Measurements from ENCODE around the gene MFAP3.

MFAP3 gene

DNA sequence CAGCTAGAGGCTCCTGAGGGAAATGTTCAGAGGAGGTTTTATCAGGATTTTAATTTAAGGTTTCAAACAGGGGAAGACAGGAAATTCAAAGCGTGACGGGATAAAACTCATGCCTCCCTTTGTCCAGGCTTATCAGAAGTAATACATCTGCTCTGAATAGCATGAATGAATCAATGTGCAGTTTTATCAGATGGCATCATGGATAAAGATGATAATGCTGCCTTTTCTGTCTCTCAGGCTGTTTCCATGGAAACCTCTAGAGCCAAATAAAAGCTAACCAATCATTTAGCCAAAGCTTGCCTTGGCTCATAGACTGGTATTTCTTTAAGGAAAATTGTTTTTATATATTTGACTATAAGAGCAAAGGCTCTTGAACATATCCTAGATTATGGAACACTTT is 16.4 kb downstream of the MFAP3 start:
- TF ChIP-seq FOXM1 (IDR thresholded peaks at IDR 0.05; ENCODE audit: borderline replicate concordance, low read depth), result no peak
- TF ChIP-seq, protein P1, sequence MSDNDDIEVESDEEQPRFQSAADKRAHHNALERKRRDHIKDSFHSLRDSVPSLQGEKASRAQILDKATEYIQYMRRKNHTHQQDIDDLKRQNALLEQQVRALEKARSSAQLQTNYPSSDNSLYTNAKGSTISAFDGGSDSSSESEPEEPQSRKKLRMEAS (IDR thresholded peaks at IDR 0.05), result no peak
- TF ChIP-seq ZBTB7A (IDR thresholded peaks at IDR 0.05; ENCODE audit: low read depth), result no peak
- no peak for TF ChIP-seq CREB1 (IDR thresholded peaks at IDR 0.05; ENCODE audit: low read depth)
- no peak for TF ChIP-seq EP300 (IDR thresholded peaks at IDR 0.05; ENCODE audit: borderline replicate concordance)

DNA sequence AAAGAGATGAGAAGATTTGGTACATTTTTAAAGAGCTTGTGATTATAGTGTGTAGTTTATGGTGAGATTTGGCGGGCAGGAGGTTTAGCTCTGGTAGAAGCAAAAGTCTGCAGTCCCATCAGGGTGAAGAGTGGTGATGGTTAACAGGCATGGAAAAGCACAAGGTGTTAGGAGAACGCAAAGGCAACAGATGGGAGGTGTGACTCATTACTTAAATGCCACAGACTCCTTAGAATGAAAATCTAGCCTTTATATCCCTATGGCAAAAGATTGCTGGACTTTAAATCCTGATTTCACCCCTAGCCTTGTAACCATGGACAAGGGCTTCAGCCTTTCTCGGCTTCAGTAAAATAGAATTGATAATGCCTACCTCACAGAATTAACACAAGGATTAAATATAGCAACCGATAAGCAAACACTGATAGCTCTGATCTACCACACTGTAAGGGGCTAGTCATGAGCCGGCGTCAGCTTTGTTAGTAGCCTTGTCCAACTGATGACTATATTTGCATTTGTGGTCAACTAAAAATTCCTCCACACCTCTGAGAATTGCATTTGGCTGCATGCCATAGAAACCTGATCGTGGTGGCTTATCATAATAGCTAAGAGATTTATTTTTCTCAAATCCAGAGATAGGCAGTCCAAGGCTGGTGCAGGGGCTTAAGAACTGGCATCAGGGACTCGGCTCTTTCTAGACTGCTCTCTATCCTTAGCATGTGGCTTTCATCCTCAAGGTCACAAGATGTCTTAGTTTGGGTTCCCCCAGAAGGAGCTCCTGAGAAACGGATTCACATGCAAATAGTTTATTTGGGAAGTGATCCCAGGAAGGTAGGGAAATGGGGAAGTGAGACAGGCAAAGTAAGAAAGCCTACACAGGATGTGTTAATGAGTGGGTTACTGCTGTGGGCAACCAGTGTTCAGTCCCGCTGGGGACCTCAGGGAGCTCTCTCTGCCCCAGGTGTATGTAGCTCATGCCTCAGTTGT is 19.6 kb downstream of the MFAP3 start:
- TF ChIP-seq CREB1 (IDR thresholded peaks at IDR 0.05; ENCODE audit: low read depth) (no peak), TCF12 (IDR thresholded peaks at IDR 0.05; ENCODE audit: low read depth) (no peak), TAF1 (IDR thresholded peaks at IDR 0.05; ENCODE audit: low read depth) (no peak), EGR1 (IDR thresholded peaks at IDR 0.05) (no peak), CEBPB (IDR thresholded peaks at IDR 0.05) (no peak), RAD21 (IDR thresholded peaks at IDR 0.05; ENCODE audit: low read depth) (no peak), TEAD4 (IDR thresholded peaks at IDR 0.05) (no peak), EP300 (IDR thresholded peaks at IDR 0.05; ENCODE audit: borderline replicate concordance) (no peak), YY1 (IDR thresholded peaks at IDR 0.05; ENCODE audit: low read depth) (no peak)
- TF ChIP-seq, protein P2, sequence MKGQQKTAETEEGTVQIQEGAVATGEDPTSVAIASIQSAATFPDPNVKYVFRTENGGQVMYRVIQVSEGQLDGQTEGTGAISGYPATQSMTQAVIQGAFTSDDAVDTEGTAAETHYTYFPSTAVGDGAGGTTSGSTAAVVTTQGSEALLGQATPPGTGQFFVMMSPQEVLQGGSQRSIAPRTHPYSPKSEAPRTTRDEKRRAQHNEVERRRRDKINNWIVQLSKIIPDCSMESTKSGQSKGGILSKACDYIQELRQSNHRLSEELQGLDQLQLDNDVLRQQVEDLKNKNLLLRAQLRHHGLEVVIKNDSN (IDR thresholded peaks at IDR 0.05), result no peak

DNA sequence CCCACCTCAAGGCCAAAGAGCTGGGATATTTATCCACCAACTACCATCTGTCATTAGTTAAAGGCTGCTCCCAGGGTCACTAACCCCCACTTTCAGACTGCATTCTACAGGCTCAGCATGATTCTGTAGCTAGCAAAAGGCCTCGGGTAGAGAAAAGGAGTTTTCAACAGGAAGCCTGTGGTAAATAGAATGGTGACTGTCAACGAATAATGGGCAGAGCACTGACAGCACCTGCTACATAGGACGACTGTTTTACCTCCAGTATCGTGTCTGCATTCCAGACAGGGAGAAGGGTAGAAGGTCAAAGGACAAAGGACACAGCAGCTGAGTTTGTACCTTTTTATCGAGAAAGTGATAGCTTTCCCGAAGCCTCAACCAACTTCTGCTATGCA is 20.3 kb downstream of the MFAP3 start:
- TF ChIP-seq TEAD4 (IDR thresholded peaks at IDR 0.05) (no peak), CREB1 (IDR thresholded peaks at IDR 0.05; ENCODE audit: low read depth) (no peak), YY1 (IDR thresholded peaks at IDR 0.05; ENCODE audit: low read depth) (no peak), NFIC (IDR thresholded peaks at IDR 0.05) (no peak)
- TF ChIP-seq, protein P1 (IDR thresholded peaks at IDR 0.05), result no peak
- TF ChIP-seq, protein P2 (IDR thresholded peaks at IDR 0.05), result no peak

DNA sequence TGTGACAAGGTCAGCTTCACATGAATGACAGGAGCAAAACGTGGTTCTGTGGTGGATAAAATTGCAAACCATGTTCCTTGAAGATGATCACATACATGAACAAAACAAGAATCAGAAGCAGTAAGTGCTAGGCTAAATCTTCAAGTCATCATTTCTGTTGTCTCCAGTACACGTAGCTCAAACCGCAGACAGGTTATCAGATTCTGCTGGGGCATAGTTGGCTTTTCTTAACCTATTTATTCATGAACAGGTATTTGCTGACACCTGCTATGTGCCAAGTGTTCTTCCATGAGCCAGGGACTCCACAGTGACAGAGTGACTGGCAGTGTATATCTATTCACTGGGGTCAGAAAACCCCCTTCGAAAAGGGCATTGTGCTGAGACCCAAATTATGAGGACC is 20.8 kb downstream of the MFAP3 start:
- TF ChIP-seq, protein P1 (IDR thresholded peaks at IDR 0.05), result no peak
- no peak for TF ChIP-seq NFIC (IDR thresholded peaks at IDR 0.05)
- TF ChIP-seq EGR1 (IDR thresholded peaks at IDR 0.05), result no peak
- TF ChIP-seq, protein P2 (IDR thresholded peaks at IDR 0.05), result no peak
- TF ChIP-seq ZBTB7A (IDR thresholded peaks at IDR 0.05; ENCODE audit: low read depth), result no peak
- TF ChIP-seq FOXM1 (IDR thresholded peaks at IDR 0.05; ENCODE audit: borderline replicate concordance, low read depth), result no peak
- TF ChIP-seq, protein P3, sequence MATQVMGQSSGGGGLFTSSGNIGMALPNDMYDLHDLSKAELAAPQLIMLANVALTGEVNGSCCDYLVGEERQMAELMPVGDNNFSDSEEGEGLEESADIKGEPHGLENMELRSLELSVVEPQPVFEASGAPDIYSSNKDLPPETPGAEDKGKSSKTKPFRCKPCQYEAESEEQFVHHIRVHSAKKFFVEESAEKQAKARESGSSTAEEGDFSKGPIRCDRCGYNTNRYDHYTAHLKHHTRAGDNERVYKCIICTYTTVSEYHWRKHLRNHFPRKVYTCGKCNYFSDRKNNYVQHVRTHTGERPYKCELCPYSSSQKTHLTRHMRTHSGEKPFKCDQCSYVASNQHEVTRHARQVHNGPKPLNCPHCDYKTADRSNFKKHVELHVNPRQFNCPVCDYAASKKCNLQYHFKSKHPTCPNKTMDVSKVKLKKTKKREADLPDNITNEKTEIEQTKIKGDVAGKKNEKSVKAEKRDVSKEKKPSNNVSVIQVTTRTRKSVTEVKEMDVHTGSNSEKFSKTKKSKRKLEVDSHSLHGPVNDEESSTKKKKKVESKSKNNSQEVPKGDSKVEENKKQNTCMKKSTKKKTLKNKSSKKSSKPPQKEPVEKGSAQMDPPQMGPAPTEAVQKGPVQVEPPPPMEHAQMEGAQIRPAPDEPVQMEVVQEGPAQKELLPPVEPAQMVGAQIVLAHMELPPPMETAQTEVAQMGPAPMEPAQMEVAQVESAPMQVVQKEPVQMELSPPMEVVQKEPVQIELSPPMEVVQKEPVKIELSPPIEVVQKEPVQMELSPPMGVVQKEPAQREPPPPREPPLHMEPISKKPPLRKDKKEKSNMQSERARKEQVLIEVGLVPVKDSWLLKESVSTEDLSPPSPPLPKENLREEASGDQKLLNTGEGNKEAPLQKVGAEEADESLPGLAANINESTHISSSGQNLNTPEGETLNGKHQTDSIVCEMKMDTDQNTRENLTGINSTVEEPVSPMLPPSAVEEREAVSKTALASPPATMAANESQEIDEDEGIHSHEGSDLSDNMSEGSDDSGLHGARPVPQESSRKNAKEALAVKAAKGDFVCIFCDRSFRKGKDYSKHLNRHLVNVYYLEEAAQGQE (IDR thresholded peaks at IDR 0.05; ENCODE audit: low read depth), result no peak
- TF ChIP-seq CREB1 (IDR thresholded peaks at IDR 0.05; ENCODE audit: low read depth), result no peak
- TF ChIP-seq TCF12 (IDR thresholded peaks at IDR 0.05; ENCODE audit: low read depth), result no peak
- no peak for TF ChIP-seq EP300 (IDR thresholded peaks at IDR 0.05; ENCODE audit: borderline replicate concordance)
- TF ChIP-seq YY1 (IDR thresholded peaks at IDR 0.05; ENCODE audit: low read depth), result no peak

DNA sequence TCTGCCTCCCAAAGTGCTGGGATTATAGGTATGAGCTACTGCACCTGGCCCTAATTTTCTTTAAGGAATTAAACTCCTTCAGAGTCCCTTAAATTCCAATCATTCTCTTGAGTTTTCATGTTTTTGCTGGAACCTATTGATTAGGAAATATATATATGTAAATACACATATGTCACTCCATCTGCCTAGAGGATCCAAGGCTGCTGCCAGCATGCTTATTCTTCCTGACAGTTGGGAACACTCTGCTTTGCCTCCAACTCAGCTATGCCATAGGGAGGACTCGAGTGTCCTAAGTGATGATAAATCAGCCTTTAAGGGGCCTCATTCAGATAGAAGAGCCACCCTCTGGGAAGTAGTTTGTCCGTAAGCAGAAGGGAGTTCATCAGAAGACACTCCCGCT is 21.8 kb downstream of the MFAP3 start:
- TF ChIP-seq TEAD4 (IDR thresholded peaks at IDR 0.05) (no peak), NFIC (IDR thresholded peaks at IDR 0.05) (no peak), RAD21 (IDR thresholded peaks at IDR 0.05; ENCODE audit: low read depth) (no peak), FOXM1 (IDR thresholded peaks at IDR 0.05; ENCODE audit: borderline replicate concordance, low read depth) (no peak), YY1 (IDR thresholded peaks at IDR 0.05; ENCODE audit: low read depth) (no peak), EP300 (IDR thresholded peaks at IDR 0.05; ENCODE audit: borderline replicate concordance) (no peak), TAF1 (IDR thresholded peaks at IDR 0.05; ENCODE audit: low read depth) (no peak), TCF12 (IDR thresholded peaks at IDR 0.05; ENCODE audit: low read depth) (no peak), CEBPB (IDR thresholded peaks at IDR 0.05) (no peak), CREB1 (IDR thresholded peaks at IDR 0.05; ENCODE audit: low read depth) (no peak), EGR1 (IDR thresholded peaks at IDR 0.05) (no peak), ZBTB7A (IDR thresholded peaks at IDR 0.05; ENCODE audit: low read depth) (no peak)
- TF ChIP-seq, protein P1 (IDR thresholded peaks at IDR 0.05), result no peak
- TF ChIP-seq, protein P3 (IDR thresholded peaks at IDR 0.05; ENCODE audit: low read depth), result no peak
- TF ChIP-seq, protein P2 (IDR thresholded peaks at IDR 0.05), result no peak

All from Ishikawa (cell line).